Measurements from ENCODE around the gene RYK.
A peak's percentile ranks its signal among the peaks of the same experiment; 100 is the strongest.

RYK gene

DNA sequence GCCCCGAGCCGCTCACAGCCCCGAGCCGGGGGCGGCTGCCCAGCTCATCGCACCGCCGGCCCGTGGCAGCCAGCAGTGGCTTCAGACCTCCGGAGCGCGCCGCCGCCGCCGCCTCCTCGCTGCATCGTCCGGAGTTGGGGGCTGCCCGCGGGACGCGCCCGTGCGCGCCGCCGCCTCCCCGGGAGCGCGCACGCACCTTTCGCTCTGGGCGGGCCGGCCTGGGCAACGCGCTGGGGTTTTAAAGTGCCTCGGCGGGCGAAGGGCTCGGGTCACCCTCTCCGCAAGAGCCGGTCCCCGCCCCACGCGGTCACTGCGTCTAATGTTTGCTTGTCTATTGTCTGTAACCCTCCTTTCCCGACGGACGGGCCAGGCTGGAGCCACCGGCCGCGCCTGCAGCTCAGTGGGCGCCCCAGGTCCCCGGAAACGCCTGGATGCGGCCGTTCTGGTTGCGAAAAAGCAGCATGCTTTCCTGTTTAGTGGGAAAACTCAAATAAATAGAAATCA is at the start of gene RYK:
RYK (minus strand) TSS at position 143 of the 504 bp plus-strand sequence. CDS start 205 bp downstream, outside the sequence.
- Mint-ChIP-seq H3K27ac (peak within 1 kb of the TSS; percentile 96), H3K4me1 (ENCODE audit: low read depth) (peaks cover 57% of the 10 kb centered on the region), H3K36me3 (peaks cover 5% of the 10 kb centered on the region), H3K27me3 (no peaks in the 10 kb centered on the region), H3K9me3 (ENCODE audit: low read depth) (peaks cover 5% of the 10 kb centered on the region), H3K4me3 (peak within 1 kb of the TSS; percentile 94)

DNA sequence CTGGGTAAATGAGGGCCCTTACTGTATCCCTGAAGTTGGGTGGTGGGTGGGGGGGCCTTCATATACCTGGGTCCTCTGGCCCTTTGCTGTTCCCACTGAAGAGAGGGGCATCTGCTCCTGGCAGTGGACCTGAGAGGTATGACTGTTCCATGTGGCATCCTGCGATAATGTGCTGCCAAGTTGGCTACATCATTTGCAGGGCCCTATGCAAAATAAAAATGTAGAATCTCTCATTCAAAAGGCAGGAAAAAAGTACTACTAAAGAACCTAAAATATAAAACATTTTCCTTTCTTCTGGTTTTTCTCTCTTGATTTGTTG is 49.2 kb upstream of the RYK start:
- peaks cover 11% of the 10 kb centered on the region for H3K27me3 Mint-ChIP-seq
- no peak overlapping the region for H3K4me3 Mint-ChIP-seq
- no peaks in the 10 kb centered on the region for H3K9me3 Mint-ChIP-seq (ENCODE audit: low read depth)
- no peak overlapping the region for H3K27ac Mint-ChIP-seq
- H3K4me1 Mint-ChIP-seq (ENCODE audit: low read depth): no peaks in the 10 kb centered on the region
- no peaks in the 10 kb centered on the region for H3K36me3 Mint-ChIP-seq

DNA sequence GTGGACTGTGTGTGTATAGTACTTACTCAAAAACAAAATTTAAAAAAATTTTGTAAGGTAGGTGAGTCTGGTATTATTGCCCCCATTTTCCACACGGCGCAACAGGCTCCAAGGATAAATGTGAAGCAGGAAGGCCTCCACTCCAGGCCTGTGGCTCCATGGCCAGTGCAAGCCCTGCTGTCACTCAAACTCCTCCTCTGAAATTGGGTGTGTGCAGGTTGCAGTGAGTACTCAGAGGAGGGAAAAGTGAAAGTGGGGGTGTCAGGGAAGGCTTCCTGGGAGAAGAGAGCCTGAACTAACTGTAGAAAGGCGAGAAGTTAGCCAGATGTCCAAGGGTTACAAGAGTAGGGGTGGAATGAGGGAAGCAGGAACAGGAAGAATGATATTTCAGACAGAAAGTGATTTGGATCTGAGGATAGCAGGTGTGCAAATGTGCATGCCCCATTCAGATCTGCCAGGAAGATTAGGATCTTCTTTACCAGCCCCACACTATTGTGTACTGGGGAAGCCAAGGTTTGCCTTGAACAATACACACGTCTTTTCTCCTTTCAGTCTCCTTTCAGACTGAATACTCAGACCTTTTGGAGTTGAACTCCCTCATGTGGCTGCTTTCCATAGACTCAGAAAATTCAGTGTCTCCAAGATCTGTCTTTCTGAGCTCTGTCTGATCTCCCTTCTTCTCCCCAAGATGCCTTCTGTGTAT is 48.7 kb upstream of the RYK start:
- no peak overlapping the region for H3K27ac Mint-ChIP-seq
- no peaks in the 10 kb centered on the region for H3K36me3 Mint-ChIP-seq
- no peaks in the 10 kb centered on the region for H3K4me1 Mint-ChIP-seq (ENCODE audit: low read depth)
- H3K9me3 Mint-ChIP-seq (ENCODE audit: low read depth): no peaks in the 10 kb centered on the region
- peaks cover 11% of the 10 kb centered on the region for H3K27me3 Mint-ChIP-seq
- H3K4me3 Mint-ChIP-seq: no peak overlapping the region

DNA sequence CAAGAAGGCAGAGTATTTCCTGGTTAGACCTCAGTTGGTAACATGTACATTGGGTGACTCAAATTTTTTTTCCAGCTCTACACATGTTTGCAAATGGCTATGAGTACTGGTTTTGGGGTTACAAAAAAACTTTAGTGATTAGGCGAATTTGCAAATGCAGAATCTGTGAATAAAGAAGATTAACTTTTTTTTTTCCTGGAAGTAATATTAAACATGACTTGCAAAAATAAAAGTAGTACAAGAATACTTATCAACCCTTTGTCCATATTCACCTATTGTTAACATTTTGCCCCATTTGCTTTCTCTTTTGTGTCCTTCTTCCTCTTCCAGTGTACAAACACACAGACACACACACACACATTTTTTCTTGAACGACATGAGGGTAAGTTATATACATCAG is 47.6 kb upstream of the RYK start:
- no peaks in the 10 kb centered on the region for H3K4me1 Mint-ChIP-seq (ENCODE audit: low read depth)
- no peaks in the 10 kb centered on the region for H3K36me3 Mint-ChIP-seq
- H3K9me3 Mint-ChIP-seq (ENCODE audit: low read depth): no peaks in the 10 kb centered on the region
- H3K4me3 Mint-ChIP-seq: no peak overlapping the region
- peaks cover 11% of the 10 kb centered on the region for H3K27me3 Mint-ChIP-seq
- no peak overlapping the region for H3K27ac Mint-ChIP-seq

DNA sequence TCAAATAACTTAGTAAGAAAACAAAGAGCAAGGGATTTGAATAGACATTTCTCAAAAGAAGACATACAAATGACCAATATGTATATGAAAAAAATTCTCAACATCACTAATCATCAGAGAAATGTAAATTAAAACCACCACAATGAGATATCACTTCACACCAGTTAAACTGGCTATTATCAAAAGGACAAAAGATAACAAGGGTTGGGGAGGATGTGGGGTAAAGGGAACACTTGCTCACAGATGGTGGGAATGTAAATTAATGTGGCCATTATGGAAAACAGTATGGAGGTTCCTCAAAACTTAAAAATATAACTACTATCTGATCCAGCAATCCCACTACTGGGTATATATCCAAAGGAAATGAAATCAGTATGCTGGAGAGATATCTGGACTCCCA is 46.0 kb upstream of the RYK start:
- H3K4me3 Mint-ChIP-seq: no peak overlapping the region
- H3K4me1 Mint-ChIP-seq (ENCODE audit: low read depth): no peaks in the 10 kb centered on the region
- peaks cover 10% of the 10 kb centered on the region for H3K27me3 Mint-ChIP-seq
- H3K36me3 Mint-ChIP-seq: no peaks in the 10 kb centered on the region
- H3K9me3 Mint-ChIP-seq (ENCODE audit: low read depth): no peaks in the 10 kb centered on the region
- no peak overlapping the region for H3K27ac Mint-ChIP-seq

DNA sequence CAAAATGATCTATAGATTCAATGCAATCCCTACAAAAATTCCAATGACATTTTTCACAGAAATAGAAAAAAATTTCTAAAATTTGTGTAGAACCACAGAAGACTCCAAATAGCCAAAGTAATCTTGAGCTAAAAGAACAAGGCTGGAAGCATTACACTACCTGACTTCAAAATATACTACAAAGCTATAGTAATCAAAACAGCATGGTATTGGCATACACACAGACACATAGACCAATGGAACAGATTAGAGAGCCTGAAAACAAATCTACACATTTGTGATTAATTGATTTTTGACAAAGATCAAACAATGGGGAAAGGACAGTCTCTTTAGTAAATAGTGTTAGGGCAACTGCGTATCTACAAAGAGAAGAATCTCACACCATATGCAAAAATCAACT is 45.3 kb upstream of the RYK start:
- H3K36me3 Mint-ChIP-seq: no peaks in the 10 kb centered on the region
- H3K4me1 Mint-ChIP-seq (ENCODE audit: low read depth): no peaks in the 10 kb centered on the region
- H3K27ac Mint-ChIP-seq: no peak overlapping the region
- no peaks in the 10 kb centered on the region for H3K9me3 Mint-ChIP-seq (ENCODE audit: low read depth)
- H3K4me3 Mint-ChIP-seq: no peak overlapping the region
- peaks cover 10% of the 10 kb centered on the region for H3K27me3 Mint-ChIP-seq

DNA sequence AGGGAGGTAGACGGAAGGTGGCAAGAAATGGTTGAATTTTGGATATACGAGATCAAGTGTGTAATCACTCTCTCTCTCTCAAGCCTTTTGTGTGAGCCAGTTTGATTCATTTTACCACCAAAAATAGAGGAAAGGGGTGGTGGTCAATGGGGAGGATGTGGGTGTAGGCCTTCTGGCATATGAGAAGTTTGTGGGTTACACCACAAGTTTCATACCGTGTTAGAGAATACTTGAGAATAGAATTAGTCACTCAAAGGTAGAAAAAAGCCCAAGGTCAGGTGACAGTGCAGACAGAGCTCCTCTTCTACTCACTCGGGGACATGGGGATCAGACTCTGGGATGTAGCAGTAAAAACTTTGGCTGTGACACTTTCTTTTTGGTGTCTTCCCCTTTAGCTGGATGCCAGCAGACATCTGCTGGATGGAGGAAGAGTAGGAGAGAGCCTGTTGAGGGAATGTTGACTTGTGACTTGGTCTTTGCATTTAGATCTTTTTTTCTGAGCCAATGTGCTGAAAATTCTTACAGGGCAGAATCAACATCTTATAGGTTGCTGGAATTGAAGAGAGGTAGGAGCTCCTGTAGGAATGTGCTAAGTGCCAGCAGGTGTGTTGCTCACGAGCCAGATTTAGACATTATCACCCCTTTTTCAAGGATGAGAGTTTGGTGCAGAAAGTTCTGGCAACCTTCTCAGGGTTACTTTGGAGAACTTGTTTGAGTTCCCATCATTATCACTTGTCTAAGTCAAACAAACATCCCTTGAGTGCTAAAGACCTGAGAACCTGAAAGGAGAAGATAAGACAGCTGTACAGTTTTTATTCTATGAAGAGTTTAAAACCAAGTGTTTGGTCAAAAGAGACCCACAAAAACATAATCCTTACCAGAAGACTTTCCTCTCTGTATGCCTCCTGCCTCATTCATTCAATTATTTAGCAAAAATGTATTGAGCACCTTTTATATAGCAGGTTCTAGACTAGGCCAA is 43.9 kb upstream of the RYK start:
- Mint-ChIP-seq H3K27me3 (peaks cover 10% of the 10 kb centered on the region), H3K36me3 (no peaks in the 10 kb centered on the region), H3K4me3 (no peak overlapping the region), H3K9me3 (ENCODE audit: low read depth) (no peaks in the 10 kb centered on the region), H3K27ac (no peak overlapping the region), H3K4me1 (ENCODE audit: low read depth) (no peaks in the 10 kb centered on the region)

DNA sequence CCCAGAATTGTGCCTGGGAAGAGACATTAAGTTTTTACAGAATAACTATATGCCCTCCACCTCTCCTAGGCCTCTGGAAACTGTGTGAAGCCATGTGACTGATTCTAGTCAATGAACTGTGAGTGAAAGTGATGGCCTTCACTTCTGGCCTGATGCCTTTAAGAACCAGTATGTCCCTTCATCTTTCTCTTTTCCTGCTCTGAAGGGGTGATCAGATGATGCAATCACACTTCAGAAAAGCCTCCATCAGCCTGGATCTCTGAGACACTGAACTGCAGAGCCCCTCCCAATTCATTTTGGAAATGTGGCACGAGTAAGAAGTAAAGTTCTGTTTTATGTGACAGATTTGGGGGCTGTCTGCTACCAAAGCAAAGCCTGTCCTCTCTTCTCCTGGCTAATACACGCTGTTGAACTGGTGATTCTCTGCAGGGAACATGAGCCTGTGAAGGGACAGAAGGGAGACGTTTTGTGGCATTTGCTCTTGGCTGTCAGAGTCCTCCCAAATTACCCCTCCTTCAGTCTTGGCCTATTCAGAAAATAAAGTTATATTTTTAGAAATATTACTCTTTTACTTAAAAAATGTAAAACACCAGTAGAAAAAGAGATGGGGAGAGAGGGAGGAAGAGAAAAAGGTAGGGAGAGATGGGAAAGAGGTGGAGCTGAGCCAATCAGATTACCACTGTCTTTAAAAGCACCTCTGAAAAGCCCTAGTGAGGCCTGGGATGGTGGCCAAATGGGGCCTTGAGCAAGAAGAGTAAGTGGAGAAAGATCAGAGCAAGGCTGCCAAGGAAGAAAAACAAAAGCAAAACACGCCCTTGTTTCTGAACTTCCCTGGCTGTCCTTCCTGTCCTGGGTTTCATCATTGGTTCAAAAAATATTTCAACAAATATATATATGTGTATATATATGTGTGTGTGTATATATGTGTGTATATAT is 40.9 kb upstream of the RYK start:
- no peaks in the 10 kb centered on the region for H3K4me1 Mint-ChIP-seq (ENCODE audit: low read depth)
- H3K27ac Mint-ChIP-seq: no peak overlapping the region

DNA sequence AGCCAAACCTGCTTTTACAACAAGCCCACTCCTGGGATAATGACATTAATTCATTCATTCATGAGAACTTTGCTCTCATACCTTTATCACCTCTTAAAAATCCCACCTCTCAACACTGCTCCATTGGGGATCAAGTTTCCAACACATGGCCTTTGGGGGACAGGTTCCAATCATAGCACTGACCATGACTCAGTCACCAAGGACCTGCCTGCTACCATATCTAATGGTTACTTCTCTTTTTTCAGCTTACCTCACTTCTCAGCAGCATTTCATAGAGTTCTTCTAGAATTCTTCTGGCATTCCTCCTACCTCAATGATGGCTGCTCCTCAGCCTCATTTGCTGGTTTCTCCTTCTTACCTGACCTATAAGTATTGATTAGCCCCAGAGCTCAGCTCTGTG is 36.9 kb upstream of the RYK start:
- H3K27me3 Mint-ChIP-seq: peaks cover 3% of the 10 kb centered on the region
- H3K4me3 Mint-ChIP-seq: no peak overlapping the region
- peaks cover 2% of the 10 kb centered on the region for H3K36me3 Mint-ChIP-seq
- H3K9me3 Mint-ChIP-seq (ENCODE audit: low read depth): no peaks in the 10 kb centered on the region
- H3K4me1 Mint-ChIP-seq (ENCODE audit: low read depth): no peaks in the 10 kb centered on the region
- no peak overlapping the region for H3K27ac Mint-ChIP-seq

More for the DNA sequence above, 40.9 kb upstream of the RYK start:
- H3K36me3 Mint-ChIP-seq: no peaks in the 10 kb centered on the region
- no peaks in the 10 kb centered on the region for H3K9me3 Mint-ChIP-seq (ENCODE audit: low read depth)
- peaks cover 5% of the 10 kb centered on the region for H3K27me3 Mint-ChIP-seq
- no peak overlapping the region for H3K4me3 Mint-ChIP-seq

DNA sequence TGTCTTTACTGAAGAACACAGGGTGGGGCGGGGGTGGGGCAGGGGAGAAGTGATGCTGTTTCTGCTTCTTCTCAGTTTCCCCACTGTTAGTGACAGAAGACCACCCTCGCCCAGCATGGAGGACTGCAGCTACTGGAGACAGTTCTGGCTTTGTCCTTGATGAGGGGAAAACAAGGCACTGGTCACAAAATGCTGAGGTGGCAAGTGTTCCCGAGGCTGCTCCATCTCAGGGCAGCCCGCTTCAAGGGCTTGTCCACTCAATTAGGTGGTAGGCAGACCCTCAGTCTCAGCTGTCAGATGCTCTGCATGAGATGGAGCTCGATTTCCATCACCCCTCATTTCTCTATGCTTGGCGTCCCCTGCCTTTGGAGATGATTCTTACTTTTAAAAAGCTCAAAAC is 33.8 kb upstream of the RYK start:
- Mint-ChIP-seq H3K4me1 (ENCODE audit: low read depth) (no peaks in the 10 kb centered on the region), H3K27ac (no peak overlapping the region), H3K4me3 (no peak overlapping the region), H3K27me3 (peaks cover 6% of the 10 kb centered on the region), H3K36me3 (peaks cover 4% of the 10 kb centered on the region), H3K9me3 (ENCODE audit: low read depth) (no peaks in the 10 kb centered on the region)

DNA sequence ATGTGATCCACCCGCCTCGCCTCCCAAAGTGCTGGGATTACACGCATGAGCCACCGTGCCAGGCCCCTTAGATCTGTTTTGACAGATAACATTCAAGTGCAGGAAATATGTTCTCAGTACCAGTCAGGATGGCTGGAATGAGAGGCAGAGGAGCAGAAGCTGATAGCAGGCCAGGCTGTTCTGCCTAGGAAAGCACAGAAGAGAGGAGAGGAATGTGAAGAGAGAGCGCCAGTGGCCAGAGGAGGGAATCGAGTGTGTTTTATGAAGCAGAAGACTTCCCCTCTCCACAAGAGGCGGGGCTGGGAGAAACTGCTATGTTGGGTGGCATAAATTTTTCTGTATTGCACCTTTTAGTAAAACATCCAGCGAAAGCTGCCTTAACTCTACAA is 32.0 kb upstream of the RYK start:
- peaks cover 6% of the 10 kb centered on the region for H3K27me3 Mint-ChIP-seq

DNA sequence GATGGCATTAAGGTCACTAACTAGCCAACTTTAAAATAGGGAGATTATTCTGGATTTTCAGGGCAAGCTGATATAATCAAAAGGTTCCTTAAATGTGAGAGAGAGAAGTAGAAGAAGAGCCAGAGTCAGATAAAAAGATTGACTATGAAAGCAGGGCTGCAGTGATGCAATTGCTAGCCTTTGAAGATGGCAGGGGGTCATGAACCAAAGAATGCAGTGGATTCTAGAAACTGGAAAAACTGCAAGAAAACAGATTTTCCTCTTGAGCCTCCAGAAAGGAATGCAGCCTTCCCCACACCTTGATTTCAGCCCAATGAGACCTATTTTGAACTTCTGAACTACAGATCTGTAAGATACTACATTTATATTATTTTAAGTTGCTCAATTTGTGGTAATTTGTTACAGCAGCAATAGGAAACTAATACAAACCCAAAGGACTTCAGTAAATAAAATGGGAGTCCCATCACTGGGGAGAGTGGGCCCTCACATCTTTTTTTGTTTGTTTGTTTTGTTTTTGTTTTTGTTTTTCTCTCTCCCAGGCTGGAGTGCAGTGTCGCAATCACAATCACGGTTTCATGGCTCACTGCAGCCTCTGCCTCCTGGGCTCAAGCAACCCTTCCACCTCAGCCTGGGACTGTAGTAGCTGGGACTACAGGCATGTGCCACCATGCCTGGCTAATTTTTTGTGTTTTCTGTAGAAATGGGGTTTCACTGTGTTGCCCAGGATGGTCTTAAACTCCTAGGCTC is 31.4 kb upstream of the RYK start:
- peaks cover 6% of the 10 kb centered on the region for H3K27me3 Mint-ChIP-seq
- no peak overlapping the region for H3K4me3 Mint-ChIP-seq
- no peaks in the 10 kb centered on the region for H3K4me1 Mint-ChIP-seq (ENCODE audit: low read depth)
- peaks cover 4% of the 10 kb centered on the region for H3K36me3 Mint-ChIP-seq
- no peaks in the 10 kb centered on the region for H3K9me3 Mint-ChIP-seq (ENCODE audit: low read depth)
- H3K27ac Mint-ChIP-seq: no peak overlapping the region

More for the DNA sequence above, 32.0 kb upstream of the RYK start:
- Mint-ChIP-seq H3K27ac (no peak overlapping the region), H3K4me1 (ENCODE audit: low read depth) (no peaks in the 10 kb centered on the region), H3K9me3 (ENCODE audit: low read depth) (no peaks in the 10 kb centered on the region), H3K4me3 (no peak overlapping the region), H3K36me3 (peaks cover 4% of the 10 kb centered on the region)

DNA sequence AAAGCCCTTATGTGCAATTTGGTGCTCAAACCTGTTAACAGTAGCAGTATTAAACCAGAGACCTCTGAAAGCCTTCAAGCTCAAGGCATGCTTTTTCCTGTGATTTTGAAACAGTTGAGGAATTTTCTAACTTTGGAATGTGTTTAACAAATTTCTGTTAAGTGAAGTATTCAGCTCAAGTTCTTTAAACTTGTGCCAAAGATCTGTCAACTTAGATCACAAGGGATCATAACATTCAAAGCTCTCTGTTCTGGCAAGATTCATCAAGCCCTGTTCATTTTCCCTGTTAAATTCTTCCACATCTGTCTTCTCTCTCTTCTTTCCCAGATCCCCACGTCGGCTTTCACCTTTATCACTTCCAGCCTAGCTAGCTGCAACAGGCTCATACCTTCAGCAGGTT is 28.8 kb upstream of the RYK start:
- peaks cover 2% of the 10 kb centered on the region for H3K36me3 Mint-ChIP-seq
- H3K27me3 Mint-ChIP-seq: peaks cover 17% of the 10 kb centered on the region
- no peak overlapping the region for H3K27ac Mint-ChIP-seq
- H3K9me3 Mint-ChIP-seq (ENCODE audit: low read depth): no peaks in the 10 kb centered on the region
- no peak overlapping the region for H3K4me3 Mint-ChIP-seq
- no peaks in the 10 kb centered on the region for H3K4me1 Mint-ChIP-seq (ENCODE audit: low read depth)

DNA sequence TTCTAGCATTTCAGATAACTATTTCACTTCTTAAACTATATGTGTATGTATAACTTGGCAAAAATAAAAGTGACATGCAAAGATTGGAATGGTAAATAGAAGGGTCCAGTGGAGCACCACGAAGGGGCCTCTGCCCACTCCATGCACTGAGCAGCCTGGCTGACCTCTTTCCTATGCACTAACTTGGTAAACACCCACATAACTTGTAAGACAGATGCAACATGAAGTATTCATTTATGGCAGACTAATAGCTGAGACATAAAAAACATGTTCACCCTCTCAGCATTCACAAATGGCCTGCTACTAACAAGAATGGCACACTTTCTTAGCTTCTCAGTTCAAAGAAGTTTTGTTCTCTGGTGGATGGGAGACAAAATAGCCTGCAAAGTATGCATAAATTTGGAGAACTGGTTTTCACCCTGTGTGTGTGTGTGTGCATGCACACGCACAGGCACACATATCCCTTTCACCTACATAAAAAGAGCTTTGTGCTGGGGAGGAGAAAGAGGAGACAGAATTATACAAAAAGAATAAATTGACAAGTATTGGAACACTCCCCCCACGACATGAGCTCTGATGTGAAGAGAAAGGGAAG is 26.5 kb upstream of the RYK start:
- Mint-ChIP-seq H3K27me3 (peaks cover 26% of the 10 kb centered on the region), H3K36me3 (peaks cover 5% of the 10 kb centered on the region), H3K4me1 (ENCODE audit: low read depth) (no peaks in the 10 kb centered on the region), H3K4me3 (no peak overlapping the region), H3K27ac (no peak overlapping the region), H3K9me3 (ENCODE audit: low read depth) (no peaks in the 10 kb centered on the region)
